Kidney (tissue), 14 donors: ENCODE results near the gene FBXW5. TPM values are rescaled to one million over a fixed set of nuclear protein-coding genes. Genes with fewer than 3 reads are reported as not detected.

Experiments
- DNase-seq, 5 donors: peaks; one replicate each; pipeline ENCODE4 v3.0.0-alpha.2; 2013 to 2020
- FAIRE-seq: peaks from 2 replicates; lab custom pipeline; 2012; peaks lifted over from hg19 to GRCh38; lab: Jason Lieb, UNC
- H3K27ac ChIP-seq, 2 donors: one replicate each; pipeline ENCODE4 v1.7.0; 2013; ENCODE audit warnings: low read depth in 2 of 2, low read length in 2 of 2, inconsistent platforms in 1 of 2
- H3K27me3 ChIP-seq: one replicate; pipeline ENCODE4 v1.7.1; 2013; ENCODE audit warnings: low read length, inconsistent platforms; ENCODE audit not compliant: control insufficient read depth, insufficient read depth
- H3K36me3 ChIP-seq, 3 donors: one replicate each; pipeline versions ENCODE4 v1.7.0 to v1.7.1; 2013; ENCODE audit warnings: low read length in 3 of 3, control low read depth in 1 of 3, inconsistent platforms in 1 of 3; ENCODE audit not compliant: insufficient read depth in 3 of 3, control insufficient read depth in 2 of 3
- H3K4me1 ChIP-seq, 3 donors: one replicate each; pipeline versions ENCODE4 v1.7.0 to v1.7.1; 2013; ENCODE audit warnings: low read length in 3 of 3, inconsistent platforms in 1 of 3, low read depth in 1 of 3; ENCODE audit not compliant: control insufficient read depth in 2 of 3, insufficient read depth in 2 of 3
- H3K4me3 ChIP-seq, 3 donors: one replicate each; pipeline versions ENCODE4 v1.7.0 to v1.8.1; 2013; ENCODE audit warnings: low read length in 3 of 3, control low read depth in 1 of 3, inconsistent platforms in 1 of 3
- H3K9ac ChIP-seq, 3 donors: one replicate each; pipeline versions ENCODE4 v1.7.0 to v1.7.1; 2013; ENCODE audit warnings: low read length in 3 of 3, control low read depth in 1 of 3, inconsistent platforms in 1 of 3
- H3K9me3 ChIP-seq, 3 donors: one replicate each; pipeline versions ENCODE4 v1.7.0 to v1.7.1; 2013; ENCODE audit warnings: low read length in 3 of 3, control low read depth in 1 of 3, inconsistent platforms in 1 of 3; ENCODE audit not compliant: control insufficient read depth in 2 of 3, insufficient read depth in 1 of 3
- intact Hi-C: fragments of 100-400 bp; cut with DNase I; formaldehyde crosslinking; loops from one replicate; pipeline ENCODE4 v1.11.1; 2022
- polyA plus RNA-seq: library from polyadenylated mRNA; stranded (reverse); fragments of 350-450 nt; fragmentation: Illumina TruSeq; extraction: RNeasy Lipid Tissue Mini Kit (QIAGEN cat#74804); gene quantifications from one replicate; pipeline ENCODE4 v1.2.3, GENCODE V29; 2014; ENCODE audit warnings: low read depth, low replicate concordance; ENCODE audit not compliant: insufficient read depth
- total RNA-seq: library from RNA; stranded (reverse); fragmentation: NEBNext Ultra II Directional; extraction: Animal tissue kit (Norgen Biotek cat#: 25700); gene quantifications from one replicate; pipeline ENCODE4 v1.2.1, GENCODE V29; 2021
- TF ChIP-seq, protein P1 (sequence below): IDR thresholded peaks from 3 replicates; pipeline ENCODE4 v1.5.1; 2012; ENCODE audit warnings: mild to moderate bottlenecking, moderate library complexity, borderline replicate concordance; ENCODE audit not compliant: insufficient read depth; ENCODE audit errors: extremely low read depth
- donor health status: control.
- donor health status: control.
- donor health status: control.
- donor health status: control.
- donor health status: control.
- donor health status: DM: yes; HTN: yes; CAD: no.
- donor health status: Normal renal cell carcinoma (clear cell type).

Gene FBXW5
- total and polyA plus RNA-seq, 2 donors from 2014 or later: 92.5 to 97.2 TPM

DNA sequence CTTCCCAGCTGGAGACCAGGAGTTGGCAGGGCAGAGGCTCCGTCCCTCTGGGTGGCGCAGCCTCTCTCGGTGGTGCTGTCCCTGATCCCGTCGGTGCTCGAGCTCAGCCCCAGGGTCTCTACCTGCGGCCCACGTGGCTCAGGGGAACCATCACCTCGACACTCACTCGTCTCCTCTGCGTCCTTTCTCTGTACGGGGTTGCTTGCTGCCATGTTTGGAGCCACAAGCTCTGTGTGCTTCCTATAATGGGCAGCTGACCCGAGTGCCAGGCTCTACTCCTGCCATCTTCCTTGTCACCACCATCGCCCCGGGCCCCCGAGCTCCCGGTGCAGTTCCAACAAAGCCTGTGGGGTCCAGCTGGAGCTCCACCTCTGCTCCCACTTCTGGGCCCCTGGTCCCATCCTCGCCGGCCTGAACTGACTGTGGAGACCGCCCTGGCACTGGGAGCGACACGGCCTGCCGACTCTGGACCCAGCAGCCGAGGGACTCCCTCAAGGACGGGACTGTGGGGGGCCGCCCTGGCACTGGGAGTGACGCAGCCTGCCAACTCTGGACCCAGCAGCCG is 5.0 kb downstream of the FBXW5 start:
- Histone ChIP-seq H3K4me1 (peaks cover 0 to 10% (median 0%) of the 10 kb centered on the region in 3 donors), H3K9ac (no peak overlapping the region), H3K27ac (no peak overlapping the region), H3K9me3 (no peaks in the 10 kb centered on the region), H3K4me3 (no peak overlapping the region), H3K27me3 (no peaks in the 10 kb centered on the region), H3K36me3 (peaks cover 0 to 23% (median 7%) of the 10 kb centered on the region in 3 donors)
- FAIRE-seq (no peak), DNase-seq (no peak)
- TF ChIP-seq, protein P1, sequence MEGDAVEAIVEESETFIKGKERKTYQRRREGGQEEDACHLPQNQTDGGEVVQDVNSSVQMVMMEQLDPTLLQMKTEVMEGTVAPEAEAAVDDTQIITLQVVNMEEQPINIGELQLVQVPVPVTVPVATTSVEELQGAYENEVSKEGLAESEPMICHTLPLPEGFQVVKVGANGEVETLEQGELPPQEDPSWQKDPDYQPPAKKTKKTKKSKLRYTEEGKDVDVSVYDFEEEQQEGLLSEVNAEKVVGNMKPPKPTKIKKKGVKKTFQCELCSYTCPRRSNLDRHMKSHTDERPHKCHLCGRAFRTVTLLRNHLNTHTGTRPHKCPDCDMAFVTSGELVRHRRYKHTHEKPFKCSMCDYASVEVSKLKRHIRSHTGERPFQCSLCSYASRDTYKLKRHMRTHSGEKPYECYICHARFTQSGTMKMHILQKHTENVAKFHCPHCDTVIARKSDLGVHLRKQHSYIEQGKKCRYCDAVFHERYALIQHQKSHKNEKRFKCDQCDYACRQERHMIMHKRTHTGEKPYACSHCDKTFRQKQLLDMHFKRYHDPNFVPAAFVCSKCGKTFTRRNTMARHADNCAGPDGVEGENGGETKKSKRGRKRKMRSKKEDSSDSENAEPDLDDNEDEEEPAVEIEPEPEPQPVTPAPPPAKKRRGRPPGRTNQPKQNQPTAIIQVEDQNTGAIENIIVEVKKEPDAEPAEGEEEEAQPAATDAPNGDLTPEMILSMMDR: no peak
- intact Hi-C loops: no loop called here

DNA sequence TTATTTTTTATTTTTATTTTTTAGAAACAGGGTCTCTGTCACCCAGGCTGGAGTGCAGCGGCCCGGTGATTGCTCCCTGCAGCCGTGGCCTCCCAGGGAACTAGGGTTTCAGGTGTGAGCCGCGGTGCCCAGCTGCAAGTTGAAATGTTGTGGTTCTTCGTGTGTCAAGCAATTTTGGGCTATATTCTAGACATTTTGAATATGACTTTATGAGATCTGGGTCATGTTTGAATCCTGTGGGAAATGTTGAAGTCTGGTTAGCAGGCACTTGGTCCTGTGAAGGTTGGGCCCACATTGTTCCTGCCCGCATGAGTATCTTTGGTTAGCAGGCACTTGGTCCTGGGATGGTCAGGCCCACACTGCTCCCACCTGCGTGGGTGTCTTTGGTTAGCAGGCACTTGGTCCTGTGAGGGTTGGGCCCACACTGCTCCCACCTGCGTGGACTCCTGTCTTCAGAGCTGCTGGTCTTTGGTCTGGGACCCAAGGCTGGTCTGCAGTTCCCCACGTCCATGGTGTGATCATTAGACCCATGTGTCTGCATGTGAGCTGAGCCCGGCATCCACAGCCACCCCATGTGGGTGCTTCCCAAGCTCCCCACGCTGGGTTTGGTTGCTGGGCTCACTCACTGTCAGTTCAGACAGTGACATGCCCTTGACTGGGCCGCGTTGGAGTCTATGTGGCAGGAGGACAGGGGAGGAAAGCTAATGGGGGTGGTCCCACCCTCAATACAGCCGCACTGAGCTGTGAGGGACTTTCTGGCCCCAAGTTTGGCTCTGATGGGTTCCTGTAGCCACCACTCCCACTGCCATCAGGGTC is 7.1 kb downstream of the FBXW5 start:
- Histone ChIP-seq H3K4me1 (no peaks in the 10 kb centered on the region), H3K4me3 (no peak overlapping the region), H3K27me3 (no peaks in the 10 kb centered on the region), H3K9me3 (no peaks in the 10 kb centered on the region), H3K27ac (no peak overlapping the region), H3K36me3 (peaks cover 0 to 23% (median 7%) of the 10 kb centered on the region in 3 donors), H3K9ac (no peak overlapping the region)
- TF ChIP-seq, protein P1: no peak
- intact Hi-C loops: no loop called here
- DNase-seq (no peak), FAIRE-seq (no peak)

- H3K27me3 ChIP-seq: no peaks in the 10 kb centered on the region
- intact Hi-C loops: no loop called here
- no peak for FAIRE-seq
- H3K9me3 ChIP-seq: no peaks in the 10 kb centered on the region
- H3K4me1 ChIP-seq: no peaks in the 10 kb centered on the region
- peaks cover 0 to 18% (median 7%) of the 10 kb centered on the region in 3 donors for H3K36me3 ChIP-seq
- H3K4me3 ChIP-seq: no peak overlapping the region
- TF ChIP-seq, protein P1: no peak
- H3K27ac ChIP-seq: no peak overlapping the region
- DNase-seq: no peak
- no peak overlapping the region for H3K9ac ChIP-seq
Measured at GRCh38 chr9:136936645-136937170, 7.8 kb downstream of the FBXW5 start.
